ENCODE data around the gene SNTG2.

DNA sequence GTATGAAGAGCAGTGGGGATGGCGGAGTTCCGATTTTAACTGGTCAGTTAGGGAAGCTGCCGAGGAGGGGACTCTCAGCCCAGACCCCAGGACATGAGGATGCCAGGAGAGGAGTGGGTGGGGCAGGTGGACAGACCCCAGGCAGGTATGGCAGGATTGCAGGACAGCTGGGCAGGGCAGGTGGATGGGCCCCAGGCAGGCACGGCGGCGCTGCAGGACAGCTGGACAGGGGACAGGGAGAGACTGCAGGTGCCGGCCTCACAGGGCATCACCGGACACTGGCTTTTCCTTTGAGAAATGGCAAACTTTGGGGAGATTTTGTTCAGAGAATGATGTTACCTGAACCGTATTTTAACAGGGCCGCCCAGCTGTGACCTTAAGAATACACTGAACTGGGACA, 127.7 kb downstream of the SNTG2 start:
- TF ChIP-seq, protein P1, sequence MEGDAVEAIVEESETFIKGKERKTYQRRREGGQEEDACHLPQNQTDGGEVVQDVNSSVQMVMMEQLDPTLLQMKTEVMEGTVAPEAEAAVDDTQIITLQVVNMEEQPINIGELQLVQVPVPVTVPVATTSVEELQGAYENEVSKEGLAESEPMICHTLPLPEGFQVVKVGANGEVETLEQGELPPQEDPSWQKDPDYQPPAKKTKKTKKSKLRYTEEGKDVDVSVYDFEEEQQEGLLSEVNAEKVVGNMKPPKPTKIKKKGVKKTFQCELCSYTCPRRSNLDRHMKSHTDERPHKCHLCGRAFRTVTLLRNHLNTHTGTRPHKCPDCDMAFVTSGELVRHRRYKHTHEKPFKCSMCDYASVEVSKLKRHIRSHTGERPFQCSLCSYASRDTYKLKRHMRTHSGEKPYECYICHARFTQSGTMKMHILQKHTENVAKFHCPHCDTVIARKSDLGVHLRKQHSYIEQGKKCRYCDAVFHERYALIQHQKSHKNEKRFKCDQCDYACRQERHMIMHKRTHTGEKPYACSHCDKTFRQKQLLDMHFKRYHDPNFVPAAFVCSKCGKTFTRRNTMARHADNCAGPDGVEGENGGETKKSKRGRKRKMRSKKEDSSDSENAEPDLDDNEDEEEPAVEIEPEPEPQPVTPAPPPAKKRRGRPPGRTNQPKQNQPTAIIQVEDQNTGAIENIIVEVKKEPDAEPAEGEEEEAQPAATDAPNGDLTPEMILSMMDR (IDR thresholded peaks at IDR 0.05) = no peak
- TF ChIP-seq FOXK1 (CRISPR knock-in tag; IDR thresholded peaks at IDR 0.05) = no peak
